H1 (cell line): ENCODE data around the gene ZNF366. TPM values are rescaled to one million over a fixed set of nuclear protein-coding genes. Genes with fewer than 3 reads are reported as not detected.

Experiments used
- CTCF ChIA-PET: fragments of 300-600 bp; sonication (Branson Sonifier 250); formaldehyde crosslinking; loops from one replicate; lab custom pipeline; 2021; ENCODE audit not compliant: partially characterized antibody; lab: Charles Lee
- POLR2A ChIA-PET: fragments of 300-600 bp; sonication (Branson Sonifier 250); formaldehyde crosslinking; loops from one replicate; lab custom pipeline; 2021; ENCODE audit warnings: inconsistent platforms; ENCODE audit not compliant: partially characterized antibody; lab: Charles Lee
- DNase-seq, 2 experiments: peaks; one replicate each; pipeline versions ENCODE4 v3.0.0 to v3.0.0-alpha.2; 2010 to 2022; ENCODE audit warnings: low spot score in 2 of 2, low read depth in 1 of 2, mixed read lengths in 1 of 2
- FAIRE-seq: peaks from 2 replicates; lab custom pipeline; 2011; peaks lifted over from hg19 to GRCh38; lab: Jason Lieb, UNC
- H2AFZ ChIP-seq: 2 replicates; pipeline ENCODE4 v1.8.1; 2012; ENCODE audit warnings: low read length, inconsistent platforms
- H2AK5ac ChIP-seq: 2 replicates; pipeline ENCODE4 v1.6.1; 2013; ENCODE audit warnings: low read depth, low read length
- H2BK120ac ChIP-seq: replicated peaks from 2 replicates; pipeline ENCODE3; 2013; ENCODE audit warnings: low read depth, low read length, inconsistent platforms
- H2BK12ac ChIP-seq: 2 replicates; pipeline ENCODE4 v1.6.1; 2013; ENCODE audit warnings: low read depth, low read length
- H2BK15ac ChIP-seq: 2 replicates; pipeline ENCODE4 v1.6.1; 2013; ENCODE audit warnings: low read length
- H2BK20ac ChIP-seq: 2 replicates; pipeline ENCODE4 v1.6.1; 2013; ENCODE audit warnings: low read length
- H2BK5ac ChIP-seq: 2 replicates; pipeline ENCODE4 v1.6.1; 2013; ENCODE audit warnings: low read depth, low read length
- H3K14ac ChIP-seq: 2 replicates; pipeline ENCODE4 v1.6.1; 2013; ENCODE audit warnings: inconsistent platforms; ENCODE audit not compliant: insufficient read length
- H3K18ac ChIP-seq: 2 replicates; pipeline ENCODE4 v1.6.1; 2013; ENCODE audit warnings: low read length; ENCODE audit errors: extremely low read depth
- H3K23ac ChIP-seq: 2 replicates; pipeline ENCODE4 v1.6.1; 2013; ENCODE audit warnings: inconsistent platforms; ENCODE audit not compliant: insufficient read length
- H3K23me2 ChIP-seq: 2 replicates; pipeline ENCODE4 v1.6.1; 2013; ENCODE audit warnings: low read depth, low read length
- H3K27ac ChIP-seq: 2 replicates; pipeline ENCODE4 v1.6.1; 2011; ENCODE audit warnings: low read depth, low read length, inconsistent platforms
- H3K27me3 ChIP-seq, 4 experiments: replicated peaks in 1 of 4; 1 replicate in 1 of 4; 2 replicates in 3 of 4; pipeline versions ENCODE4 v1.6.1 to v1.8.1; 2011 to 2013; ENCODE audit warnings: low read length in 3 of 4, mild to moderate bottlenecking in 3 of 4, inconsistent platforms in 2 of 4, mixed read lengths in 2 of 4, moderate library complexity in 1 of 4; ENCODE audit not compliant: control insufficient read depth in 3 of 4, insufficient read depth in 3 of 4; ENCODE audit errors: extremely low read depth in 1 of 4
- H3K36me3 ChIP-seq, 4 experiments: 2 replicates each; pipeline versions ENCODE4 v1.6.1 to v1.8.1; 2011 to 2013; ENCODE audit warnings: mild to moderate bottlenecking in 4 of 4, low read length in 3 of 4, moderate library complexity in 2 of 4, control low read depth in 1 of 4, inconsistent platforms in 1 of 4; ENCODE audit not compliant: insufficient read depth in 4 of 4, control insufficient read depth in 2 of 4
- H3K4ac ChIP-seq: replicated peaks from 2 replicates; pipeline ENCODE3; 2013; ENCODE audit warnings: low read length, low read depth, mixed read lengths, inconsistent platforms; ENCODE audit not compliant: insufficient read length
- H3K4me1 ChIP-seq, 4 experiments: replicated peaks in 1 of 4; 1 replicate in 1 of 4; 2 replicates in 3 of 4; pipeline versions ENCODE4 v1.6.1 to v1.8.1; 2011 to 2013; ENCODE audit warnings: low read length in 3 of 4, inconsistent platforms in 2 of 4, mixed read lengths in 1 of 4; ENCODE audit not compliant: insufficient read depth in 4 of 4, control insufficient read depth in 3 of 4
- H3K4me2 ChIP-seq, 2 experiments: 2 replicates each; pipeline versions ENCODE4 v1.6.1 to v1.8.1; 2011 to 2013; ENCODE audit warnings: low read depth in 2 of 2, low read length in 2 of 2, control low read depth in 1 of 2, inconsistent platforms in 1 of 2, mild to moderate bottlenecking in 1 of 2; ENCODE audit not compliant: insufficient read depth in 1 of 2
- H3K4me3 ChIP-seq, 4 experiments: fragments of 200-600, 300-600 bp in 1 of 4; sonication (generic), shearing (Covaris generic), sonication (Bioruptor Twin) in 1 of 4; 2 replicates each; pipeline versions ENCODE4 v1.5.1 to v1.8.1; 2011 to 2016; ENCODE audit warnings: low read length in 4 of 4, low read depth in 3 of 4, control low read depth in 2 of 4, inconsistent platforms in 2 of 4, mild to moderate bottlenecking in 2 of 4, mixed read lengths in 1 of 4, moderate library complexity in 1 of 4; ENCODE audit not compliant: insufficient read depth in 2 of 4; ENCODE audit errors: extremely low read depth in 1 of 4
- H3K56ac ChIP-seq: replicated peaks from 2 replicates; pipeline ENCODE3; 2013; ENCODE audit warnings: low read depth, mild to moderate bottlenecking, mixed read lengths, low read length, inconsistent platforms; ENCODE audit not compliant: insufficient read length
- H3K79me1 ChIP-seq: 2 replicates; pipeline ENCODE4 v1.6.1; 2013; ENCODE audit warnings: low read depth, low read length, control low read depth
- H3K79me2 ChIP-seq, 2 experiments: 2 replicates each; pipeline versions ENCODE4 v1.6.1 to v1.8.1; 2012 to 2013; ENCODE audit warnings: low read length in 2 of 2, mild to moderate bottlenecking in 2 of 2, inconsistent platforms in 1 of 2; ENCODE audit not compliant: insufficient read depth in 2 of 2, control insufficient read depth in 1 of 2
- H3K9ac ChIP-seq, 4 experiments: replicated peaks in 1 of 4; 1 replicate in 1 of 4; 2 replicates in 3 of 4; pipeline versions ENCODE4 v1.6.1 to v1.8.1; 2011 to 2013; ENCODE audit warnings: low read depth in 3 of 4, low read length in 3 of 4, control low read depth in 2 of 4, mild to moderate bottlenecking in 2 of 4, moderate library complexity in 2 of 4, inconsistent platforms in 1 of 4; ENCODE audit errors: extremely low read depth in 1 of 4
- H3K9me3 ChIP-seq, 2 experiments: 2 replicates each; pipeline versions ENCODE4 v1.6.1 to v1.8.1; 2012 to 2013; ENCODE audit warnings: mild to moderate bottlenecking in 2 of 2, moderate library complexity in 2 of 2, control low read depth in 1 of 2, inconsistent platforms in 1 of 2, low read depth in 1 of 2, low read length in 1 of 2, mixed read lengths in 1 of 2; ENCODE audit not compliant: insufficient read depth in 2 of 2
- H4K20me1 ChIP-seq, 2 experiments: replicated peaks in 1 of 2; 2 replicates each; pipeline versions ENCODE3 to v1.8.1; 2011 to 2013; ENCODE audit warnings: inconsistent platforms in 2 of 2, low read length in 2 of 2, mild to moderate bottlenecking in 1 of 2; ENCODE audit not compliant: insufficient read depth in 2 of 2, control insufficient read depth in 1 of 2
- H4K5ac ChIP-seq: 2 replicates; pipeline ENCODE4 v1.6.1; 2013; ENCODE audit warnings: low read length, low read depth, mixed read lengths, inconsistent platforms; ENCODE audit not compliant: insufficient read length
- H4K8ac ChIP-seq: 2 replicates; pipeline ENCODE4 v1.8.0; 2013; ENCODE audit warnings: mild to moderate bottlenecking, moderate library complexity, low read length, inconsistent platforms; ENCODE audit not compliant: insufficient read depth; ENCODE audit errors: extremely low read depth
- H4K91ac ChIP-seq: replicated peaks from 2 replicates; pipeline ENCODE3; 2013; ENCODE audit warnings: low read length, mixed read lengths, inconsistent platforms; ENCODE audit not compliant: insufficient read length
- CBX8 ChIP-seq: fragments of 300-800, 300-1000 bp; sonication (generic); IDR thresholded peaks from 2 replicates; pipeline ENCODE4 v1.7.1; 2016; ENCODE audit warnings: low read depth, low read length, borderline replicate concordance
- TBP ChIP-seq: IDR thresholded peaks from 2 replicates; pipeline ENCODE4 v1.6.1; 2011; ENCODE audit warnings: low read depth, low read length, improper control_type of control experiment
- WGBS, 2 experiments: shearing (Covaris generic) in 1 of 2; methylation state at CpG; one replicate each; pipeline versions ENCODE4 v1.1.6 to v1.1.7; 2013 to 2015; ENCODE audit warnings: low lambda C conversion rate in 2 of 2, mixed read lengths in 2 of 2, inconsistent platforms in 1 of 2, low coverage in 1 of 2, missing lambda C conversion rate in 1 of 2; ENCODE audit not compliant: insufficient replicate concordance in 2 of 2, insufficient coverage in 1 of 2, insufficient read length in 1 of 2; ENCODE audit errors: extremely low coverage in 1 of 2, missing lambda C conversion rate in 1 of 2; 5-methylcytosine and 5-hydroxymethylcytosine counted together
- polyA plus RNA-seq, 7 experiments: library from polyadenylated mRNA; depleted of rRNA in 3 of 7; stranded (reverse) in 5 of 7; unstranded in 2 of 7; fragments of >200 nt in 5 of 7; fragments of 200-250 nt in 2 of 7; gene quantifications; 1 replicate in 5 of 7; 2 replicates in 1 of 7; 4 replicates in 1 of 7; pipeline versions ENCODE4 v1.2.1 to v1.2.3, GENCODE V29; 2011 to 2013; ENCODE audit warnings: missing spikeins in 2 of 7, mixed read lengths in 2 of 7
- total RNA-seq: library from RNA; stranded (reverse); fragmentation: NEBNext Ultra II Directional; extraction: Animal tissue kit (Norgen Biotek cat#: 25700); gene quantifications from 2 replicates; pipeline ENCODE4 v1.2.1, GENCODE V29; 2021
- TF ChIP-seq, protein P1 (sequence below): IDR thresholded peaks from 2 replicates; pipeline ENCODE4 v1.6.1; 2012; ENCODE audit warnings: low read length, inconsistent platforms

ZNF366 gene
- total and polyA plus RNA-seq, 2 of the 8 experiments (the other 6 are each of a cell fraction or from before 2014, with no cell fraction given): not detected

DNA sequence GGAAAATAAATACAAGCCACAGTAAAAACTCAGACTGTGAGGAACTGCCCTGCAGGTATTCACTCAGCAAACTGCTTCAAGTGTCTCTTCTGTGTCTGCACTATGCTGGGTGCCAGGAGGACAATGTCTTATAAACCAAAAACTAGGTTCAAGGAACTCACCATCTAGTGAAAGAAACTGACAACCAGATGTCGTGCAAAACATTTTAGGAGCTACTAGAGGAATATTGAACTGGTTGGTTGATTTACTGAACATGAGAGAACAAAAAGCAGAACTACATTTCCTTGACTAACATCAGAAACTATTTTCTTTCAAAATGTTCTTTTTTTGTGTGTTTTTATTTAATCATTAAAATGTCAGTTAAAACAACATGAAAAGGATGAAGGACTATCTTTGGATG is 35.2 kb downstream of the ZNF366 start:
- Histone ChIP-seq H3K14ac (no peak overlapping the region), H3K4me2 (no peak overlapping the region), H3K18ac (no peak overlapping the region), H3K79me1 (no peaks in the 10 kb centered on the region), H2BK20ac (no peak overlapping the region), H2BK12ac (no peak overlapping the region), H2BK5ac (no peak overlapping the region), H2BK120ac (no peak overlapping the region), H4K91ac (no peak overlapping the region), H3K36me3 (no peaks in the 10 kb centered on the region), H3K4me1 (no peaks in the 10 kb centered on the region), H3K27me3 (no peaks in the 10 kb centered on the region), H2AK5ac (no peak overlapping the region), H4K5ac (no peak overlapping the region), H3K9me3 (no peaks in the 10 kb centered on the region), H3K27ac (no peak overlapping the region), H2BK15ac (no peak overlapping the region), H3K9ac (no peak overlapping the region), H3K79me2 (no peaks in the 10 kb centered on the region), H3K56ac (no peak overlapping the region), H3K23ac (no peak overlapping the region), H3K4ac (no peak overlapping the region), H4K8ac (no peak overlapping the region), H4K20me1 (no peaks in the 10 kb centered on the region), H3K23me2 (no peaks in the 10 kb centered on the region), H3K4me3 (no peak overlapping the region), H2AFZ (no peak overlapping the region)
- ChIA-PET POLR2A (no interaction called here), CTCF (interaction anchor here (0.8 to 1.1 kb wide), 2 partner anchors 105 to 106 kb away, joined by 3 read pairs; no protein-coding TSS in a partner anchor)
- WGBS, 2 experiments: 60% methylated on average over 1 of the region's 1 CpG; no CpG with 5 or more reads in 1 of the 2 experiments
- DNase-seq (no peak), FAIRE-seq (no peak)
- TF ChIP-seq TBP (no peak), CBX8 (no peak)
- TF ChIP-seq, protein P1, sequence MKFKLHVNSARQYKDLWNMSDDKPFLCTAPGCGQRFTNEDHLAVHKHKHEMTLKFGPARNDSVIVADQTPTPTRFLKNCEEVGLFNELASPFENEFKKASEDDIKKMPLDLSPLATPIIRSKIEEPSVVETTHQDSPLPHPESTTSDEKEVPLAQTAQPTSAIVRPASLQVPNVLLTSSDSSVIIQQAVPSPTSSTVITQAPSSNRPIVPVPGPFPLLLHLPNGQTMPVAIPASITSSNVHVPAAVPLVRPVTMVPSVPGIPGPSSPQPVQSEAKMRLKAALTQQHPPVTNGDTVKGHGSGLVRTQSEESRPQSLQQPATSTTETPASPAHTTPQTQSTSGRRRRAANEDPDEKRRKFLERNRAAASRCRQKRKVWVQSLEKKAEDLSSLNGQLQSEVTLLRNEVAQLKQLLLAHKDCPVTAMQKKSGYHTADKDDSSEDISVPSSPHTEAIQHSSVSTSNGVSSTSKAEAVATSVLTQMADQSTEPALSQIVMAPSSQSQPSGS: no peak
